ENCODE measurements around the gene TSHZ2. TPM values are rescaled to one million over a fixed set of nuclear protein-coding genes. Genes with fewer than 3 reads are reported as not detected.

The TSHZ2 gene
- total and polyA plus RNA-seq, 2 experiments from 2014 or later, result 1.1 to 5.2 TPM

DNA sequence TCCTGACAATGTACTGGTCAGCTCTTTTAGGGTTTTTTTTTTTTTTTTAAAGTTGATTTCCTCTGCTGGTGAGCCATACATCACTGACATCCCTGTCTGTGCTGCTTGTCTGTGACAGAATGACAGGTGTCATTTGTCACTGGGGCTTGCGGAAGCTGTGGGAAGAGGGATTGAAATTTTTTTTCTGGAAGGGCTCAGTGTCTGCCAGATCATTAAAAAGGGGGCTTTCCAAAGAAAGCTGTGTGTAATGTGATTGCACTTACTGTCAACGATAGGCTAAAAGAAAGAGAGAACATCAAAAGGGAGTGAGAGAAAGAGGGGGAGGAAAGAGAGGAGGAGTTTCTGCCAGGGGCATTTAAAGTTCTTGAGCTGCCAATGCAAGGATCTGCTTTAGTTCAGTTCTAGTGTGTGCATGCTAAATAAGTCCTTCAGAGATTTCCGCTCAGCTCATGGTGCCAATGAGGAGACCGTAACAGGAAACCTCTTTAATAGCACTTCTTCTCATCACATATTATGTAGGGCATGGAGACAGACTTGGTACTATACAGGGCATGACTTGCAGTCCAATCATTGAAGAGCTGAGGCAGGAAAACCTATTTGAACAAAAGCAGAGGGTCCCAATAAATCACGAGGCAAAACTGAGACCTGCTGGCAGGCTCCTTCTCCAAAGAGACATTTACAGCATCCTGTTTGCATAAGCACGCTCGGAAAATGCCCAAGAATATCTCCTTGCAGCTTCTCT lies 177.2 kb downstream of the TSHZ2 start:
- H3K4me2 ChIP-seq, result peak overlapping the region; percentile 56
- H3K4me3 ChIP-seq, result no peak overlapping the region
- H3K27me3 ChIP-seq, result no peaks in the 10 kb centered on the region
- H3K79me2 ChIP-seq, result no peaks in the 10 kb centered on the region
- peak; percentile 41 for DNase-seq (ENCODE audit: low spot score)
- peak overlapping the region; percentile 11 for H3K27ac ChIP-seq
- WGBS (ENCODE audit: low lambda C conversion rate, missing lambda C conversion rate), result 37% methylated on average over 7 of the region's 7 CpGs
- TF ChIP-seq EZH2 (IDR thresholded peaks at IDR 0.05; ENCODE audit: borderline replicate concordance), result no peak
- TF ChIP-seq, protein P1, sequence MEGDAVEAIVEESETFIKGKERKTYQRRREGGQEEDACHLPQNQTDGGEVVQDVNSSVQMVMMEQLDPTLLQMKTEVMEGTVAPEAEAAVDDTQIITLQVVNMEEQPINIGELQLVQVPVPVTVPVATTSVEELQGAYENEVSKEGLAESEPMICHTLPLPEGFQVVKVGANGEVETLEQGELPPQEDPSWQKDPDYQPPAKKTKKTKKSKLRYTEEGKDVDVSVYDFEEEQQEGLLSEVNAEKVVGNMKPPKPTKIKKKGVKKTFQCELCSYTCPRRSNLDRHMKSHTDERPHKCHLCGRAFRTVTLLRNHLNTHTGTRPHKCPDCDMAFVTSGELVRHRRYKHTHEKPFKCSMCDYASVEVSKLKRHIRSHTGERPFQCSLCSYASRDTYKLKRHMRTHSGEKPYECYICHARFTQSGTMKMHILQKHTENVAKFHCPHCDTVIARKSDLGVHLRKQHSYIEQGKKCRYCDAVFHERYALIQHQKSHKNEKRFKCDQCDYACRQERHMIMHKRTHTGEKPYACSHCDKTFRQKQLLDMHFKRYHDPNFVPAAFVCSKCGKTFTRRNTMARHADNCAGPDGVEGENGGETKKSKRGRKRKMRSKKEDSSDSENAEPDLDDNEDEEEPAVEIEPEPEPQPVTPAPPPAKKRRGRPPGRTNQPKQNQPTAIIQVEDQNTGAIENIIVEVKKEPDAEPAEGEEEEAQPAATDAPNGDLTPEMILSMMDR (IDR thresholded peaks at IDR 0.05; ENCODE audit: poor library complexity), result no peak
- H3K9me3 ChIP-seq (ENCODE audit: low read depth), result no peaks in the 10 kb centered on the region
- no peak overlapping the region for H2AFZ ChIP-seq
- no peaks in the 10 kb centered on the region for H4K20me1 ChIP-seq (ENCODE audit: insufficient read depth, poor library complexity, severe bottlenecking)
- no peaks in the 10 kb centered on the region for H3K36me3 ChIP-seq (replicated peaks; ENCODE audit: insufficient read depth, low read depth)
- H3K9me2 ChIP-seq (replicated peaks; ENCODE audit: insufficient read depth), result no peaks in the 10 kb centered on the region
- peaks cover 21% of the 10 kb centered on the region for H3K4me1 ChIP-seq (ENCODE audit: insufficient read depth)

DNA sequence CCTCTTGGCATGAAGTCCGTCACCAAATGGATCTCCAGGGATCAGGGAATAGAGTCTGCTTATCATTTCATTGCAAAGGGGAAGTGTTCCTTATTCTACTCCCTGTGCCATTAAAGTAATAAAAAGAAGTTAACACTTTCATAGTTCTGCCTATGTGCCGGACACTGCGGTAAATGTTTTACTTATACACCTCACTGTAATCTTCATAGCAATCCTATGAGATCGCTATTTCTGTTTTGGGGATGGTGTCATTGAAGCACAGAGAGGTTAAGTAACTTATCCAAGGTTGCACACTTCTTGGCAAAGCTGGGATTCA lies 177.7 kb downstream of the TSHZ2 start:
- no peak for DNase-seq (ENCODE audit: low spot score)
- no peak for TF ChIP-seq EZH2 (IDR thresholded peaks at IDR 0.05; ENCODE audit: borderline replicate concordance)
- TF ChIP-seq, protein P1 (IDR thresholded peaks at IDR 0.05; ENCODE audit: poor library complexity), result no peak
- TF ChIP-seq EZH2phosphoT487 (IDR thresholded peaks at IDR 0.05; ENCODE audit: low read depth, severe bottlenecking, unreplicated experiment), result no peak
- H3K9me3 ChIP-seq (ENCODE audit: low read depth), result no peaks in the 10 kb centered on the region
- no peak overlapping the region for H2AFZ ChIP-seq
- H3K27me3 ChIP-seq, result no peaks in the 10 kb centered on the region
- H3K4me2 ChIP-seq, result peak overlapping the region; percentile 56
- H3K4me1 ChIP-seq (ENCODE audit: insufficient read depth), result peaks cover 21% of the 10 kb centered on the region
- no peaks in the 10 kb centered on the region for H3K36me3 ChIP-seq (replicated peaks; ENCODE audit: insufficient read depth, low read depth)
- H3K27ac ChIP-seq, result no peak overlapping the region
- WGBS (ENCODE audit: low lambda C conversion rate, missing lambda C conversion rate), result 37% methylated on average over 4 of the region's 4 CpGs
- no peaks in the 10 kb centered on the region for H3K79me2 ChIP-seq
- H3K9me2 ChIP-seq (replicated peaks; ENCODE audit: insufficient read depth), result no peaks in the 10 kb centered on the region
- no peaks in the 10 kb centered on the region for H4K20me1 ChIP-seq (ENCODE audit: insufficient read depth, poor library complexity, severe bottlenecking)
- no peak overlapping the region for H3K4me3 ChIP-seq

DNA sequence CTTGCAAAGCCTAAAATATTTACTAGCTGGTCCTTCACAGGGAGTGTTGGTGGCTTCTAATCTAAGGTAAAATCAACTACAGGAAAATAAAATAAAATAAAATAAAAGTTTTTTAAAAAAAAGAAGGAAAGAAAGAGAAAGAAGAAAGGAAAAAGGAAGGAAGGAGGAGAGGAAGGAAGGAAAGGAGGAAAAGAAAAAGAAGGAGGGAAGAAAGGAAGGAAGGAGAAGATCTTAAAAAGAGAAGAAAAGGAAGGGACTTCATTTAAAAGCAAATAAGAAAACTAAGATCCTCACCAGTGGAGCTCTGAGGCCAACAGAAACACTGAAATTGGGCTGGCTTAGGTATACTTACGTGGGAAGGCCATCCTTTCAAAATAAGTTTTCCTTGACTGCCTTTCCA lies 178.4 kb downstream of the TSHZ2 start:
- peaks cover 21% of the 10 kb centered on the region for H3K4me1 ChIP-seq (ENCODE audit: insufficient read depth)
- no peaks in the 10 kb centered on the region for H3K36me3 ChIP-seq (replicated peaks; ENCODE audit: insufficient read depth, low read depth)
- TF ChIP-seq EZH2 (IDR thresholded peaks at IDR 0.05; ENCODE audit: borderline replicate concordance), result no peak
- TF ChIP-seq, protein P1 (IDR thresholded peaks at IDR 0.05; ENCODE audit: poor library complexity), result no peak
- TF ChIP-seq EZH2phosphoT487 (IDR thresholded peaks at IDR 0.05; ENCODE audit: low read depth, severe bottlenecking, unreplicated experiment), result no peak
- no peaks in the 10 kb centered on the region for H3K9me2 ChIP-seq (replicated peaks; ENCODE audit: insufficient read depth)
- no peak overlapping the region for H2AFZ ChIP-seq
- no peak overlapping the region for H3K27ac ChIP-seq
- H3K79me2 ChIP-seq, result no peaks in the 10 kb centered on the region
- H3K27me3 ChIP-seq, result no peaks in the 10 kb centered on the region
- no peak overlapping the region for H3K4me2 ChIP-seq
- no peak for DNase-seq (ENCODE audit: low spot score)
- WGBS (ENCODE audit: low lambda C conversion rate, missing lambda C conversion rate), result 96% methylated on average over 1 of the region's 1 CpG
- H3K4me3 ChIP-seq, result no peak overlapping the region
- no peaks in the 10 kb centered on the region for H3K9me3 ChIP-seq (ENCODE audit: low read depth)
- no peaks in the 10 kb centered on the region for H4K20me1 ChIP-seq (ENCODE audit: insufficient read depth, poor library complexity, severe bottlenecking)
